ENCODE data around the gene SECISBP2L.

DNA sequence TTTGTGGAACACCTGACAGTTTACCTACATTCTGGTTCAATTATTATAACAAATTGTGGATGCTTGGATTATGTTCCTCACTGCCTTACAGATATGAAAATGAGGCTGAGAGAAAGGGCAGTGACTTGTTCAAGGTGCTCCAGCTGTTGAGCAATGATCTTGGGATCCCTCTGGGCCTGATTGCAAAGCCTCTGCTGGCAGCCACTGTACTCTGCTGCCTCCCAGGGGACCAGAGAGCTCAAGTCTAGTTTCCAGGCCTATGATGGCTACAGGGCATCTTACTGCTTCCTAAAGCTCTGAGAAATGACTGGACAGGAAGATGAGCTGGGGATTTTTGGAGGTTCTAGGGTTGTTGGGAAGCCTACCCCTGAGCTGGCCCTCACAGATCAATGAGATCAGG, 80.3 kb downstream of the SECISBP2L start:
- TF ChIP-seq POLR2A (IDR thresholded peaks at IDR 0.05), result no peak
- TF ChIP-seq, protein P1, sequence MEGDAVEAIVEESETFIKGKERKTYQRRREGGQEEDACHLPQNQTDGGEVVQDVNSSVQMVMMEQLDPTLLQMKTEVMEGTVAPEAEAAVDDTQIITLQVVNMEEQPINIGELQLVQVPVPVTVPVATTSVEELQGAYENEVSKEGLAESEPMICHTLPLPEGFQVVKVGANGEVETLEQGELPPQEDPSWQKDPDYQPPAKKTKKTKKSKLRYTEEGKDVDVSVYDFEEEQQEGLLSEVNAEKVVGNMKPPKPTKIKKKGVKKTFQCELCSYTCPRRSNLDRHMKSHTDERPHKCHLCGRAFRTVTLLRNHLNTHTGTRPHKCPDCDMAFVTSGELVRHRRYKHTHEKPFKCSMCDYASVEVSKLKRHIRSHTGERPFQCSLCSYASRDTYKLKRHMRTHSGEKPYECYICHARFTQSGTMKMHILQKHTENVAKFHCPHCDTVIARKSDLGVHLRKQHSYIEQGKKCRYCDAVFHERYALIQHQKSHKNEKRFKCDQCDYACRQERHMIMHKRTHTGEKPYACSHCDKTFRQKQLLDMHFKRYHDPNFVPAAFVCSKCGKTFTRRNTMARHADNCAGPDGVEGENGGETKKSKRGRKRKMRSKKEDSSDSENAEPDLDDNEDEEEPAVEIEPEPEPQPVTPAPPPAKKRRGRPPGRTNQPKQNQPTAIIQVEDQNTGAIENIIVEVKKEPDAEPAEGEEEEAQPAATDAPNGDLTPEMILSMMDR (IDR thresholded peaks at IDR 0.05), result no peak
- TF ChIP-seq EP300 (IDR thresholded peaks at IDR 0.05; ENCODE audit: low read depth), result no peak
- TF ChIP-seq POLR2AphosphoS5 (IDR thresholded peaks at IDR 0.05), result no peak
